IPS-20b (cell line): ENCODE data around the gene EGR4.

Experiments
- H3K27ac ChIP-seq: one replicate; pipeline ENCODE4 v1.5.1; 2013; ENCODE audit warnings: low read length
- H3K27me3 ChIP-seq: 2 replicates; pipeline ENCODE4 v1.6.1; 2013; ENCODE audit warnings: mild to moderate bottlenecking, low read length, inconsistent platforms; ENCODE audit not compliant: insufficient read depth
- H3K36me3 ChIP-seq: 2 replicates; pipeline ENCODE4 v1.6.1; 2013; ENCODE audit warnings: low read depth, mild to moderate bottlenecking, inconsistent platforms, low read length, moderate library complexity; ENCODE audit not compliant: insufficient read depth
- H3K4me1 ChIP-seq: 2 replicates; pipeline ENCODE4 v1.6.1; 2013; ENCODE audit warnings: mild to moderate bottlenecking, control low read depth, inconsistent platforms, low read length, moderate library complexity; ENCODE audit not compliant: insufficient read depth
- H3K4me3 ChIP-seq: 2 replicates; pipeline ENCODE4 v1.5.1; 2013; ENCODE audit warnings: mild to moderate bottlenecking, low read length, inconsistent platforms
- H3K9ac ChIP-seq: 2 replicates; pipeline ENCODE4 v1.6.1; 2013; ENCODE audit warnings: low read depth, mild to moderate bottlenecking, inconsistent platforms, low read length, moderate library complexity
- H3K9me3 ChIP-seq: 2 replicates; pipeline ENCODE4 v1.6.1; 2013; ENCODE audit warnings: mild to moderate bottlenecking, low read depth, low read length, inconsistent platforms; ENCODE audit not compliant: insufficient read depth

The EGR4 gene

DNA sequence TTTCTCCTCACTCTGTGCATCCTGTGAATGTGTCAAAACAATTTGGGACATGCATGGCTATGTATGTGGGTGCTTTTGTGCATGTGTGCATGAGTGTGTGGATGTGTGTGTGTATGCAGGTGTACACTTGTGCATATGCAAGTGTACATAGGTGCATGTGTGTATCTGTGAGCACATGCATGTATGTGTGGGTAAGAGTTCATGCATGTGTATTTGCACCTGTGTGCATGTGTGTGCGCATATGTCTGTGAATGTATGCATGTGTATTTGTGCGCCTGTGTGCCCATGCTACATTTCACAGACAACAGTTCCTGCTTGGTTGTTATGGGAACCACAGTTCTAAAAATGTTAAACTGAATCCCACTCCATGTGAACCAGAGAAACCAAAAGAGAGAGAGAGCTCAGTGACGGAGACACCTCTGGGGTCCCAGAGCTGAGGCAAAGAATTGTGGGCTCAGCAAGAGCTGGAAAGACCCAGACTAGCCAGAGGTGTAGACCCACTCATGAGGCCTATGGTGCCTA, 7.2 kb downstream of the EGR4 start:
- H3K4me3 ChIP-seq = no peak overlapping the region
- no peak overlapping the region for H3K27ac ChIP-seq
- H3K27me3 ChIP-seq = peaks cover 77% of the 10 kb centered on the region
- H3K9me3 ChIP-seq = no peaks in the 10 kb centered on the region
- no peak overlapping the region for H3K9ac ChIP-seq
- no peaks in the 10 kb centered on the region for H3K36me3 ChIP-seq
- peaks cover 5% of the 10 kb centered on the region; the same call in 1 of the 2 replicates for H3K4me1 ChIP-seq

DNA sequence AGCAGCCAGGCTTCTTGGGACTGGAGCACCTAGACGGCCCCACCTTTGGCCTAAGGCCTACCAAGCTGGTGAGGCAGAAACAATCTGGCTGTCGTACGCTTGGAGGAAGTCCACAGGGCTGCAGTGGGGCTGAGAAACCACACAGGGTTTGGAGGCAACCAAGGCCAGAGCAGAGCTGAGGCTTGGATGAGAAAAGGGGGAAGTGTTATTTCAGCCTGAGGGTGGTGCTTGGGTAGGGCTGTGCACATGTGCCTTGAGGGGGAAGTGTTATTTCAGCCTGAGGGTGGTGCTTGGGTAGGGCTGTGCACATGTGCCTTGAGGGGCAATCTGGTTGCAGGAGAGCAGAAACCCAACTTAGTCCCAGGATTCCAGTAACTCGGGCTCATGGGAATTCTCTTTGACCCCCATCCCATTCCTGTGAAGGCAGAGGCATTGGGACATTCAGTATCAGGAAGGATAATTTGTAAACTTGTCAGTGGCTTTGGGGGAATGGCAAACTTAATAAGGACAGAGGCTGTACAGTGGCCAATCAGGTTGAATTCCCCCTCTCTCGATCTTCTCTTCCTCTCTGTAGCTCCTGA, 8.1 kb downstream of the EGR4 start:
- peaks cover 5% of the 10 kb centered on the region; the same call in 1 of the 2 replicates for H3K4me1 ChIP-seq
- no peaks in the 10 kb centered on the region for H3K9me3 ChIP-seq
- peak overlapping the region; percentile 75; the same call in 1 of the 2 replicates for H3K9ac ChIP-seq
- no peaks in the 10 kb centered on the region for H3K36me3 ChIP-seq
- peak overlapping the region; percentile 79 for H3K4me3 ChIP-seq
- no peak overlapping the region for H3K27ac ChIP-seq
- H3K27me3 ChIP-seq = peaks cover 69% of the 10 kb centered on the region

GRCh38 chr2:73284296-73285158, 8.8 kb downstream of the EGR4 start, which contains the start of gene FBXO41:
Gene FBXO41 (minus strand): TSS chr2:73284478. CDS start chr2:73269630, 14,848 bp downstream.
- H3K27ac ChIP-seq = no peak within 1 kb of the TSS
- peaks cover 62% of the 10 kb centered on the region for H3K27me3 ChIP-seq
- peaks cover 5% of the 10 kb centered on the region; the same call in 1 of the 2 replicates for H3K4me1 ChIP-seq
- H3K9ac ChIP-seq = peak within 1 kb of the TSS; percentile 75; the same call in 1 of the 2 replicates
- H3K4me3 ChIP-seq = peak within 1 kb of the TSS; percentile 79
- H3K9me3 ChIP-seq = no peaks in the 10 kb centered on the region
- H3K36me3 ChIP-seq = no peaks in the 10 kb centered on the region

DNA sequence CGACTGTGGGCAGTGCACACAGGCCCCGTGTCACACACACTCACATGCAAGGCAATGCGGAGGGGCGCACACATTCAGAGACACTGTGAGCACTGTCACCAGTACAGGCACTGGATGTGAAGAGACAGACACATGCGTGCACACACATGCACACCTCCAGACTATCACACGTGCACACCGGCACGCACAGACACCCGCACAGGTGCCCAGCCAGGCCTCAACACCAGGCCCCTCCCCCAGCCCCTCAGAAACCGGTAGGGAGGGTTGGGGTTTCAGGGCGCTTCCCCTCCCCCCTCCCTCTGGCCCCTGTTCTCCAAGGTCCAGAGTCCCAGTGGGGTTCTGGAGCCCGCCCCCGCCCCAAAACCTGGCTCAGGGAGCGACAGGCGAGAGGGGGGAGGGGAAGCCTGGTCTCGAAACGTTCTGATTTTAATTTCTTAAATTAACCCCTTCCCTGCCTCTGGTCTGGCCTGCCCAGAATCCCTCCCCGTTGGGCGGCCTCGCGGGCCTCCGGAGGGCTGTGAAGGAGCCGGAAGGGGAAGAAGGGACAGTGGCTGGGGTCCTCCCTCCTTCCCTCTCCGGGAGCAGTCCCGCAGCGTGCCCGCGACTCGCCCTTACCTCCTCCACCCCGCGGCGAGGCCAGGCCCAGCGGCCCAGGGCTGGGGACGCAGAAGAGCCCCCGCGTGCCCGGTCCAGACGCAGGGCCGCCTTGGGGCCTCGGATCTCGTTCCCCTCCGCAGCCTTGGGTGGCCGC, 9.6 kb downstream of the EGR4 start:
- Histone ChIP-seq H3K4me3 (peak overlapping the region; percentile 79), H3K4me1 (peaks cover 5% of the 10 kb centered on the region; the same call in 1 of the 2 replicates), H3K9me3 (no peaks in the 10 kb centered on the region), H3K27me3 (peaks cover 54% of the 10 kb centered on the region), H3K27ac (no peak overlapping the region), H3K36me3 (no peaks in the 10 kb centered on the region), H3K9ac (peak overlapping the region; percentile 75; the same call in 1 of the 2 replicates)

DNA sequence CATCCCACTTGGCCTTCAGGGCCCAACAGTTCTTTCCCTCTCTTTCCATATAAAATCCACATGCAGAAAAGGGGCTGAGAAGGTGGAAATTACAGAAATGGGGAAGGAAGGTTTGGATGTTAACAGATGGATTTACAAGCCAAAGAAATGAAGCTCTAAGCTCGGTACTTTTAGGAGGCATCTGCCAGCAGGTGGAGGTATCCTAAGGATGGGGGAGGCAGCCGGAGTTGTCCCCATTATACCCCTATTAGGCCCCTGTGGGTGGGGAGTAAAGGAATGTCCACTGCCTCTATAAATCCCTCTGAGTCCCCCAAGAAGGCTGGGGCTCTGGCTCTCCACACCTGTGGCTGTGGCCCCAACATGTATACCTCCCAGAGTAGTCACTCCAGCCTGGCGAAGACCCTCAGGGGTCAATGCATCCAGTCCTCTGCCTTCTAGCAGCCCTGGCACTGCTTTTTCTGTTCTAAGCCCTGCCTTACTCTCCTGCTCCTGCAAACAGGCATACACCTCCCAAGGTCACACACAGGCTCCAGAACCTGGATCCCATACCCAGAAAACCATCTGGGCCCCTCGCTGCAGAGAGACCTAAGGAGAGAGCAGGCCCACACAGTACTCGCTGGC, 10.3 kb downstream of the EGR4 start:
- H3K36me3 ChIP-seq = no peaks in the 10 kb centered on the region
- peak overlapping the region; percentile 79 for H3K4me3 ChIP-seq
- peaks cover 47% of the 10 kb centered on the region for H3K27me3 ChIP-seq
- no peak overlapping the region for H3K27ac ChIP-seq
- peak overlapping the region; percentile 75; the same call in 1 of the 2 replicates for H3K9ac ChIP-seq
- peaks cover 5% of the 10 kb centered on the region; the same call in 1 of the 2 replicates for H3K4me1 ChIP-seq
- no peaks in the 10 kb centered on the region for H3K9me3 ChIP-seq

DNA sequence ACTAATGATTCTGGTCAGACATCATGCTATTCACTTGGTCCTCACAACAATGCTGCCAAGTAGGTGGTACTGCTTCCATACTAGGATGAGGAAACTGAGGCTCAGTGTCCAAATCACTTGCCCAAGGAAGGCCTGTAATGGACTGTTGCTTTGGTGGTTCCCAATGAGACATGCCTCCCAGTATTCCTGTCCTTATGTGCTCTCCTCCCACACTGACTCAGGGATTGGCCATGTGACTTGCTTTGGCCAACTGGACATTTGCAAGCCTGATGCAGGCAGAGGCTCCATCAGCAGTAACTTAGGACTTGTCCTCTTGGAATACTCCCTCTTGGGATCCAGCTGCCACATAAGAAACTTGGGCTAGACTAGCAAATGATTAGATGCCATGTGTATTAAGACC, 12.1 kb downstream of the EGR4 start:
- H3K36me3 ChIP-seq = no peaks in the 10 kb centered on the region
- peaks cover 29% of the 10 kb centered on the region for H3K27me3 ChIP-seq
- no peaks in the 10 kb centered on the region for H3K9me3 ChIP-seq
- peaks cover 5% of the 10 kb centered on the region; the same call in 1 of the 2 replicates for H3K4me1 ChIP-seq
- H3K9ac ChIP-seq = no peak overlapping the region
- no peak overlapping the region for H3K27ac ChIP-seq
- no peak overlapping the region for H3K4me3 ChIP-seq

DNA sequence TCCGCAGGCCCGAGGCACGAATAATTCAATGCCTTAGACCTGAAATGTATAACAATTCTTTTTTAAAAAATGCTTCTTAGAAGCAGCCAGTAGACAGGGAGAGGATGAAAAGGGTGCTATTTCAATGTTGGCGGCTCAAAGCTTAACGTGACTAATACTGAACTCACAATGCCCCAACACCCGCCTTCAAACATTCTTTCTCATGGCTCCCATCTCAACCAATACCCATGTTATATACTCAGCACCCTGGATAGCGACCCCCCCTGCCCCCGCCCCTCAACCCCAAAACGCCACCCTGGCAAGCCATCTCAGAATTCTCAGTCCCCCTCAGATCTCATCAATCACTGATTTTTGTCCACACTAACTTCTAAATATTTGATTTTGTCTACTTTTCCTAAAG, 13.5 kb downstream of the EGR4 start:
- peaks cover 15% of the 10 kb centered on the region for H3K27me3 ChIP-seq
- no peaks in the 10 kb centered on the region for H3K9me3 ChIP-seq
- H3K4me1 ChIP-seq = no peaks in the 10 kb centered on the region; the same call in 1 of the 2 replicates
- no peak overlapping the region for H3K4me3 ChIP-seq
- no peak overlapping the region for H3K27ac ChIP-seq
- no peaks in the 10 kb centered on the region for H3K36me3 ChIP-seq
- H3K9ac ChIP-seq = no peak overlapping the region

- Histone ChIP-seq H3K9me3 (no peaks in the 10 kb centered on the region), H3K9ac (no peak overlapping the region), H3K36me3 (no peaks in the 10 kb centered on the region), H3K4me3 (no peak overlapping the region), H3K27ac (no peak overlapping the region), H3K27me3 (peaks cover 48% of the 10 kb centered on the region), H3K4me1 (no peaks in the 10 kb centered on the region)
These were observed 21.1 kb downstream of the EGR4 start for GRCh38 chr2:73272270-73272669.

DNA sequence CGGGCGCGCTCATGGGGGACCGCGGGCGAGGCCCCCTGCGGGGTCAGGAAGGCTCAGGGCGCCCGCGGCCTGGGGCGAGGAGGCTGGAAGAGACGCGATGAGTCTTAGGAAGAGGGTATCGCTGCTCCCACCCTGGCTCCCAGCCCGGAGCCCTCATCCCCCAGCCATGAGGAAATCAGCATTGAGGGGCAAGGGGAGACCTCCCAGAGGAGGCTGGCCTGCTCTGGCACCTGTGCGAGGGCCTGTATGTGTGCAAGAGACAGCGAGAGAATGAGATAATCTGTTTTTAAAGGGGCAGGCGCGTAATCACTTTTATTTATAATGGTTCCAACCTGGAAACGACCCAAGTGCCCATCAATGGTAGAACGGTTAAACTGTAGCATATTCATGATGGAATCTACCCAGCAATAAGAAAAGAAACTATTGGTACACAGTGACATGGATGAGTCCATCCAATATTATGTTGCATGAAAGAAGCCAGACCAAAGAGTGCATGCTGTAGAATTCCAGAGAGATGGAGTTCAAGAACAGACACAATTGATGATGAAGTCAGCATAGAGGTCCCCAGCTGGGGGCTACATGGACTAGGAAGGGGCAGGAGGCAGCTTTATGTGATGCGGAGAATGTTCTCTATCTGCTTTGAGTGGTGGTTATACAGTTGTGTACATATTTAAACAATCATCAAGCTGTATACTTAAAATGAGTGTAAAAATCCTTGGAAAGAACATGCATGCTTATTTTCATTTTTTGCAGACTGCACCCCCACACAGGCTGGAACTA, 23.5 kb downstream of the EGR4 start:
- Histone ChIP-seq H3K27ac (no peak overlapping the region), H3K4me1 (no peaks in the 10 kb centered on the region), H3K27me3 (peaks cover 55% of the 10 kb centered on the region), H3K36me3 (no peaks in the 10 kb centered on the region), H3K9me3 (no peaks in the 10 kb centered on the region), H3K9ac (no peak overlapping the region), H3K4me3 (peak overlapping the region; percentile 64; the same call in 1 of the 2 replicates)

- H3K9ac ChIP-seq = peak overlapping the region; percentile 56; the same call in 1 of the 2 replicates
- no peak overlapping the region for H3K27ac ChIP-seq
These were observed 24.3 kb downstream of the EGR4 start for GRCh38 chr2:73268830-73269685.

More at GRCh38 chr2:73268830-73269685, 24.3 kb downstream of the EGR4 start:
- H3K36me3 ChIP-seq = no peaks in the 10 kb centered on the region
- peaks cover 55% of the 10 kb centered on the region for H3K27me3 ChIP-seq
- H3K9me3 ChIP-seq = no peaks in the 10 kb centered on the region
- H3K4me3 ChIP-seq = peak overlapping the region; percentile 64
- H3K4me1 ChIP-seq = no peaks in the 10 kb centered on the region
